Measurements from ENCODE around the gene RALGPS1. TPM values are rescaled to one million over a fixed set of nuclear protein-coding genes. Genes with fewer than 3 reads are reported as not detected.

RALGPS1 gene
- total RNA-seq, 1 experiment from 2014 or later = 18.6 TPM

GRCh38 chr9:127256324-127256723, 341.7 kb downstream of the RALGPS1 start:
- H3K4me1 ChIP-seq (ENCODE audit: insufficient read depth, low read length) = peaks cover 17% of the 10 kb centered on the region
- H3K27ac Mint-ChIP-seq = 0 out of 7 replicates have a peak overlapping the region, but pooled peaks of 1 of the 3 experiments have one; percentile 20
- H3K14ac ChIP-seq (ENCODE audit: insufficient read depth, low read length) = no peak overlapping the region
- no peak overlapping the region for H3T11ph ChIP-seq (ENCODE audit: low read length)
- no peaks in the 10 kb centered on the region for H4K20me1 ChIP-seq (ENCODE audit: control insufficient read depth, insufficient read depth, insufficient read length)
- H4K91ac ChIP-seq (ENCODE audit: insufficient read length, low read depth, low read length) = no peak overlapping the region
- no peak overlapping the region for H2BK120ac ChIP-seq (ENCODE audit: low read depth, low read length, poor library complexity, severe bottlenecking)
- H3K27me3 Mint-ChIP-seq (ENCODE audit: low read depth) = no peaks in the 10 kb centered on the region
- no peak overlapping the region for H2BK20ac ChIP-seq (ENCODE audit: low read depth, low read length, poor library complexity, severe bottlenecking)
- H3K9me3 ChIP-seq (ENCODE audit: control insufficient read depth, low read depth, low read length) = no peaks in the 10 kb centered on the region
- no peak overlapping the region for H2AK5ac ChIP-seq (ENCODE audit: insufficient read length, low read length)
- no peak overlapping the region for H3K9ac ChIP-seq (ENCODE audit: extremely low read depth, insufficient read length, low read length)
- peaks cover 3 to 19% (median 19%) of the 10 kb centered on the region in 3 experiments for H3K36me3 Mint-ChIP-seq (ENCODE audit: insufficient read depth in 1 of 3, low read depth in 3 of 3)
- no peak overlapping the region for H2AFZ ChIP-seq (ENCODE audit: low read length)
- no peak overlapping the region for H3K27ac ChIP-seq (ENCODE audit: insufficient read length, low read depth, low read length)
- no peak overlapping the region for H2BK5ac ChIP-seq (ENCODE audit: insufficient read length, low read length)
- no peak overlapping the region for H3K4me2 ChIP-seq (ENCODE audit: insufficient read depth, insufficient read length, low read length)
- H4K5ac ChIP-seq (ENCODE audit: insufficient read length, low read depth, low read length) = no peak overlapping the region
- no peak overlapping the region for H4K8ac ChIP-seq (replicated peaks; ENCODE audit: insufficient read length, low read depth, low read length)
- peaks cover 4 to 5% of the 10 kb centered on the region in 2 experiments; a peak in 3 of 5 replicates for H3K9me3 Mint-ChIP-seq
- H2BK15ac ChIP-seq (ENCODE audit: low read depth, low read length) = no peak overlapping the region
- H3K23ac ChIP-seq (ENCODE audit: insufficient read length, low read depth, low read length) = no peak overlapping the region
- H3K4ac ChIP-seq (ENCODE audit: low read depth, low read length) = no peak overlapping the region
- H3K79me1 ChIP-seq (ENCODE audit: insufficient read depth, low read depth, low read length, poor library complexity, severe bottlenecking) = no peaks in the 10 kb centered on the region
- no peak overlapping the region for H3K4me3 Mint-ChIP-seq
- no peak overlapping the region for H3K18ac ChIP-seq (ENCODE audit: insufficient read length, low read depth, low read length)
- H3K27me3 ChIP-seq (ENCODE audit: insufficient read depth, low read length) = no peaks in the 10 kb centered on the region
- no peak overlapping the region for H2BK12ac ChIP-seq (ENCODE audit: insufficient read length, low read depth, low read length)
- TF ChIP-seq CTCF (conservative IDR thresholded peaks at IDR 0.05) = no peak
- H3K23me2 ChIP-seq (ENCODE audit: insufficient read length, low read depth, low read length, poor library complexity, severe bottlenecking) = no peaks in the 10 kb centered on the region
- H3K79me2 ChIP-seq (ENCODE audit: insufficient read depth, low read length) = no peaks in the 10 kb centered on the region
- no CpG with 5 or more reads among the region's 5 CpGs for whole genome bisulfite sequencing (ENCODE audit: extremely low coverage, insufficient read length, low lambda C conversion rate)
- peaks cover 45 to 49% of the 10 kb centered on the region in 2 experiments for H3K4me1 Mint-ChIP-seq
- no peak for DNase-seq
- no peak overlapping the region for H3K56ac ChIP-seq (ENCODE audit: insufficient read length, low read depth, low read length)

Data from H9 (cell line).